Hepatocyte (in vitro differentiated cells): ENCODE data around the gene EBF4. TPM values are rescaled to one million over a fixed set of nuclear protein-coding genes. Genes with fewer than 3 reads are reported as not detected.

Experiments
- DNase-seq: peaks from one replicate; pipeline ENCODE4 v3.0.0-alpha.2; 2016; ENCODE audit warnings: low spot score
- H2AFZ ChIP-seq: fragments of 200-600 bp; sonication (generic); 2 replicates; pipeline ENCODE4 v1.6.0; 2016; ENCODE audit warnings: antibody characterized with exemption, mild to moderate bottlenecking
- H3K27ac ChIP-seq: fragments of 200-600 bp; sonication (generic); 2 replicates; pipeline ENCODE4 v1.5.1; 2016; ENCODE audit warnings: mild to moderate bottlenecking
- H3K27me3 ChIP-seq: fragments of 200-600 bp; sonication (generic); 2 replicates; pipeline ENCODE4 v1.6.1; 2016
- H3K36me3 ChIP-seq: fragments of 200-600 bp; sonication (generic); replicated peaks from 2 replicates; pipeline ENCODE4 v1.5.1; 2016; ENCODE audit warnings: low read depth; ENCODE audit not compliant: insufficient read depth
- H3K4me1 ChIP-seq: fragments of 200-600 bp; sonication (generic); 2 replicates; pipeline ENCODE4 v1.5.1; 2016; ENCODE audit warnings: mild to moderate bottlenecking, moderate library complexity; ENCODE audit not compliant: insufficient read depth
- H3K4me2 ChIP-seq: fragments of 200-600 bp; sonication (generic); 2 replicates; pipeline ENCODE4 v1.6.0; 2016
- H3K4me3 ChIP-seq: fragments of 200-600 bp; sonication (generic); 2 replicates; pipeline ENCODE4 v1.5.1; 2016; ENCODE audit warnings: mild to moderate bottlenecking
- H3K79me2 ChIP-seq: fragments of 200-600 bp; sonication (generic); 2 replicates; pipeline ENCODE4 v1.6.0; 2017; ENCODE audit warnings: mild to moderate bottlenecking
- H3K9me2 ChIP-seq: fragments of 200-600 bp; sonication (generic); replicated peaks from 2 replicates; pipeline ENCODE4 v1.6.0; 2017; ENCODE audit warnings: mild to moderate bottlenecking; ENCODE audit not compliant: insufficient read depth
- H3K9me3 ChIP-seq: fragments of 200-600 bp; sonication (generic); 2 replicates; pipeline ENCODE4 v1.5.1; 2016; ENCODE audit warnings: low read depth, mild to moderate bottlenecking
- H4K20me1 ChIP-seq: fragments of 200-600 bp; sonication (generic); 2 replicates; pipeline ENCODE4 v1.6.0; 2016; ENCODE audit warnings: mild to moderate bottlenecking; ENCODE audit not compliant: insufficient read depth, poor library complexity, severe bottlenecking
- EZH2 ChIP-seq: fragments of 200-600 bp; sonication (generic); IDR thresholded peaks from 2 replicates; pipeline ENCODE4 v1.6.1; 2016; ENCODE audit warnings: antibody characterized with exemption, mild to moderate bottlenecking, borderline replicate concordance
- EZH2phosphoT487 ChIP-seq: fragments of 200-600 bp; sonication (generic); IDR thresholded peaks from one replicate; pipeline ENCODE4 v1.6.1; 2018; ENCODE audit warnings: antibody characterized with exemption, mild to moderate bottlenecking, low read depth, moderate library complexity; ENCODE audit not compliant: unreplicated experiment, severe bottlenecking
- WGBS: methylation state at CpG from one replicate; pipeline ENCODE4 v1.1.6; 2016; ENCODE audit warnings: low lambda C conversion rate; ENCODE audit errors: missing lambda C conversion rate; 5-methylcytosine and 5-hydroxymethylcytosine counted together
- polyA plus RNA-seq: library from polyadenylated mRNA; unstranded; fragments of >200 nt; fragmentation: Nextera tagmentation; extraction: Ambion mirVana; gene quantifications from 2 replicates; pipeline ENCODE4 v1.2.1, GENCODE V29; 2016
- total RNA-seq: library from RNA; depleted of rRNA; stranded (reverse); fragments of >200 nt; gene quantifications from 2 replicates; pipeline ENCODE4 v1.2.3, GENCODE V29; 2014
- TF ChIP-seq, protein P1 (sequence below): fragments of 200-600 bp; sonication (generic); IDR thresholded peaks from 2 replicates; pipeline ENCODE4 v1.5.1; 2016; ENCODE audit warnings: antibody characterized with exemption, mild to moderate bottlenecking; ENCODE audit not compliant: poor library complexity

Gene EBF4
- total and polyA plus RNA-seq, 2 experiments from 2014 or later: 10.7 to 17.9 TPM

DNA sequence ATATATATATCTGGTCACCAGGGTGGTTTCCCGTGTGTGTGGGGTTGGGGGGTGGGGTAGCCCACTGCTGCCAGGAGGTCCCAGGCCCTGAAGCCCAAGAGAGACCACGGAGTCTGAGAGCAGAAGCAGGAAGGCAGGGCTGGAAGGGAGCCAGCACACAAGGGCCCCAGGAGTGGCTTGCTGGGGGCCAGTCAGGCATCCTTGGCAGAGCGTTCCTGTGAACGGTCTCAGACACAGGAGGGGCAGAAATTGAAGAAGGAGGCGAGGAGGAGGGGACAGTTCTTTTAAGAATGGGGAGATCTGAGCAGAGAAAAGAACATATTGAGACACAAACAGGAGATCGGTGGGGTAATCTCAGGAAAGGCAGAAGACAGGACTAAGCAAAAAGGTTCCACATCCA lies 1.9 kb upstream of the EBF4 start:
- H4K20me1 ChIP-seq: no peaks in the 10 kb centered on the region
- H3K4me2 ChIP-seq: no peak overlapping the region
- no peak for DNase-seq
- no peaks in the 10 kb centered on the region for H3K36me3 ChIP-seq
- H3K4me1 ChIP-seq: no peaks in the 10 kb centered on the region
- no peaks in the 10 kb centered on the region for H3K9me3 ChIP-seq
- H3K4me3 ChIP-seq: no peak overlapping the region
- H3K9me2 ChIP-seq: no peaks in the 10 kb centered on the region
- 73% methylated on average over 5 of the region's 6 CpGs for WGBS
- H3K27me3 ChIP-seq: peaks cover 47% of the 10 kb centered on the region
- TF ChIP-seq EZH2 (no peak), EZH2phosphoT487 (no peak)
- TF ChIP-seq, protein P1, sequence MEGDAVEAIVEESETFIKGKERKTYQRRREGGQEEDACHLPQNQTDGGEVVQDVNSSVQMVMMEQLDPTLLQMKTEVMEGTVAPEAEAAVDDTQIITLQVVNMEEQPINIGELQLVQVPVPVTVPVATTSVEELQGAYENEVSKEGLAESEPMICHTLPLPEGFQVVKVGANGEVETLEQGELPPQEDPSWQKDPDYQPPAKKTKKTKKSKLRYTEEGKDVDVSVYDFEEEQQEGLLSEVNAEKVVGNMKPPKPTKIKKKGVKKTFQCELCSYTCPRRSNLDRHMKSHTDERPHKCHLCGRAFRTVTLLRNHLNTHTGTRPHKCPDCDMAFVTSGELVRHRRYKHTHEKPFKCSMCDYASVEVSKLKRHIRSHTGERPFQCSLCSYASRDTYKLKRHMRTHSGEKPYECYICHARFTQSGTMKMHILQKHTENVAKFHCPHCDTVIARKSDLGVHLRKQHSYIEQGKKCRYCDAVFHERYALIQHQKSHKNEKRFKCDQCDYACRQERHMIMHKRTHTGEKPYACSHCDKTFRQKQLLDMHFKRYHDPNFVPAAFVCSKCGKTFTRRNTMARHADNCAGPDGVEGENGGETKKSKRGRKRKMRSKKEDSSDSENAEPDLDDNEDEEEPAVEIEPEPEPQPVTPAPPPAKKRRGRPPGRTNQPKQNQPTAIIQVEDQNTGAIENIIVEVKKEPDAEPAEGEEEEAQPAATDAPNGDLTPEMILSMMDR: no peak
- H3K27ac ChIP-seq: no peak overlapping the region
- H3K79me2 ChIP-seq: no peaks in the 10 kb centered on the region
- H2AFZ ChIP-seq: no peak overlapping the region

DNA sequence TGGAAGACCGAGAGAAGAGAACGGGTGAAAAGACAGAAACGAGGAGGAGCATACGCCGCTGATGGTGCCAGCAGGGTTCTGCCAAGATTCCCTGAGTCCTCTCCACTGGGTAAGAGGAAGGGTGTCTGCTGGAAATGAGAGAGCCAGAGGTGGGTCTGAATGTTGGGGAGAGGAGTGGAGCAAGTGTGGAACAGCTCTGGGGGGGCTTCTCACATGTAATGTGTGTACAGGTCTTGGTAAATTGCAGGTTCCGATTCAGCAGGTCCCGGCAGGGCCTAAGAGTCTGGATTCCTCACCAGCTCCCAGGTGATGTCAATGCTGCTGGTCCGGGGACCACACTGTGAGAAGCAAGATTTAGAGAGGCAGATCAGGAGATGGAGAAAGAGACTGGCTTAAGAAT lies 1.5 kb upstream of the EBF4 start:
- Histone ChIP-seq H3K79me2 (no peaks in the 10 kb centered on the region), H3K36me3 (no peaks in the 10 kb centered on the region), H3K4me3 (no peak overlapping the region), H3K27me3 (peaks cover 48% of the 10 kb centered on the region), H3K4me2 (no peak overlapping the region), H3K9me3 (no peaks in the 10 kb centered on the region), H2AFZ (no peak overlapping the region), H4K20me1 (no peaks in the 10 kb centered on the region), H3K27ac (no peak overlapping the region), H3K9me2 (no peaks in the 10 kb centered on the region), H3K4me1 (no peaks in the 10 kb centered on the region)
- no peak for DNase-seq
- TF ChIP-seq EZH2 (no peak), EZH2phosphoT487 (no peak)
- TF ChIP-seq, protein P1: no peak
- WGBS: 92% methylated on average over 8 of the region's 8 CpGs

DNA sequence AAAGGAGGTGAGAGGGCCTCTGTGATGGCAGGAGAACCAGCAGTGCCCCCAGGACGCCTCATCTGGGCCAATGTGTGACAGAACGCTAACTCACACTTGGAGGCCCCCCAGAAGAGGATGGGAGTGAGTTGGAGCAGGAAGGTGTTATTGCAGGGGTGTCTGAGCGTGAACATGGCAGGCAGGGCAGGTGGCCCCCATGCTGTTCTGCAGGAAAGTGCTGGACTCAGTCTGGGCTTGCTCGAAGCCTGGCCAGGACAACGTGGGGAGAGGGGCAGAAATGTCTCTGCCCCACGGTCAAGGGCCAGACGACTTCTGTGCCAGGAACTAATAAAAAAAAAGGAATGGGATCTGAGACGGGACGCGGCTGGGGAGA lies 931 bp upstream of the EBF4 start:
- Histone ChIP-seq H3K27me3 (peaks cover 42% of the 10 kb centered on the region), H3K4me3 (peak overlapping the region; percentile 31), H3K9me2 (no peaks in the 10 kb centered on the region), H2AFZ (peak overlapping the region; percentile 96), H3K4me2 (peak overlapping the region; percentile 80), H3K9me3 (no peaks in the 10 kb centered on the region), H3K27ac (peak overlapping the region; percentile 13), H3K79me2 (no peaks in the 10 kb centered on the region), H4K20me1 (no peaks in the 10 kb centered on the region), H3K36me3 (no peaks in the 10 kb centered on the region), H3K4me1 (no peaks in the 10 kb centered on the region)
- WGBS: 52% methylated on average over 10 of the region's 10 CpGs
- TF ChIP-seq, protein P1: no peak
- TF ChIP-seq EZH2phosphoT487 (no peak), EZH2 (no peak)
- DNase-seq: no peak

DNA sequence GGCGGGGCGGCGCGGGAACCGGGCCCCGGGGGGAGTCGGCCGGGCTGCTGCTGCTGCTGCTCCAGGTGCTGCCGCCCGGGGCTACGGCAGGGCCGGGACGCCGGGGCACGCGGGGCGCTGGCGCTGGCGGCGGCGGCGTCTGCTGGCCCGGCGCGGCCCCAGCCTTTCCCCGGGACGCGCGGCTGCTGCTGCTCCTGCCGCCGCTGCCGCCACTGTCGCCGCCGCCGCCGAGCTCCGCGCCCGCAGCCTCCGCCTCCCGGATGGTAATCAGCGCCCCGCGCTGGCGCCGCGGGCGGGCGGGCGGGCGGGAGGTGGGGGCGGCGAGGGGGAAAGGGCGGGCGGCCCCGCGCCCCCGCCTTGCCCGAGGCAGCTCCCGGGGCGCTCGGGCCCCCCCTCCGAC lies 306 bp downstream of the EBF4 start:
- Histone ChIP-seq H3K4me1 (no peaks in the 10 kb centered on the region), H3K4me2 (no peak overlapping the region), H3K79me2 (no peaks in the 10 kb centered on the region), H2AFZ (no peak overlapping the region), H4K20me1 (no peaks in the 10 kb centered on the region), H3K36me3 (no peaks in the 10 kb centered on the region), H3K4me3 (no peak overlapping the region), H3K27me3 (peaks cover 36% of the 10 kb centered on the region), H3K9me3 (no peaks in the 10 kb centered on the region), H3K27ac (no peak overlapping the region), H3K9me2 (no peaks in the 10 kb centered on the region)
- no CpG with 5 or more reads among the region's 64 CpGs for WGBS
- no peak for DNase-seq
- TF ChIP-seq EZH2phosphoT487 (no peak), EZH2 (no peak)
- TF ChIP-seq, protein P1: no peak
